COLO668 (cell line): ENCODE results near the gene TMEM218.
A peak's percentile ranks its signal among the peaks of the same experiment; 100 is the strongest.

Source experiments
- DNase-seq: peaks from one replicate; lab custom pipeline; 2025; ENCODE audit not compliant: unreplicated experiment; lab: John Stamatoyannopoulos, UW

The TMEM218 gene

GRCh38 chr11:125129316-125129993 is 18.0 kb upstream of the TMEM218 start:
- no peak for DNase-seq

GRCh38 chr11:125128450-125128849 is 17.0 kb upstream of the TMEM218 start:
- no peak for DNase-seq

- no peak for DNase-seq
These were observed 13.2 kb upstream of the TMEM218 start for GRCh38 chr11:125124618-125124992.

GRCh38 chr11:125123947-125124617 is 12.7 kb upstream of the TMEM218 start:
- DNase-seq: peak; percentile 31

- no peak for DNase-seq
These were observed 11.9 kb upstream of the TMEM218 start for GRCh38 chr11:125123194-125123946.

GRCh38 chr11:125117429-125117828 is 6.0 kb upstream of the TMEM218 start:
- DNase-seq: no peak

- no peak for DNase-seq
These were observed 3.1 kb upstream of the TMEM218 start for GRCh38 chr11:125114518-125114917.

GRCh38 chr11:125112208-125112604 is 780 bp upstream of the TMEM218 start:
- DNase-seq: no peak

GRCh38 chr11:125111001-125111342 is 454 bp downstream of the TMEM218 start:
- DNase-seq: peak; percentile 28

GRCh38 chr11:125110506-125110905 is 920 bp downstream of the TMEM218 start:
- no peak for DNase-seq

- DNase-seq: no peak
These were observed 3.0 kb downstream of the TMEM218 start for GRCh38 chr11:125108469-125108868.

GRCh38 chr11:125105926-125106325 is 5.5 kb downstream of the TMEM218 start:
- DNase-seq: no peak

- DNase-seq: no peak
These were observed 8.9 kb downstream of the TMEM218 start for GRCh38 chr11:125102510-125102909.

- no peak for DNase-seq
These were observed 9.4 kb downstream of the TMEM218 start for GRCh38 chr11:125102025-125102424.

- DNase-seq: no peak
These were observed 9.8 kb downstream of the TMEM218 start for GRCh38 chr11:125101596-125101995.

- DNase-seq: no peak
These were observed 11.3 kb downstream of the TMEM218 start for GRCh38 chr11:125100136-125100535.

- no peak for DNase-seq
These were observed 16.7 kb downstream of the TMEM218 start for GRCh38 chr11:125094731-125095130.

GRCh38 chr11:125093502-125093901 is 17.9 kb downstream of the TMEM218 start:
- DNase-seq: no peak

GRCh38 chr11:125092669-125093068 is 18.8 kb downstream of the TMEM218 start:
- DNase-seq: no peak

- no peak for DNase-seq
These were observed 19.4 kb downstream of the TMEM218 start for GRCh38 chr11:125091877-125092664.

GRCh38 chr11:125091247-125091876 is 20.1 kb downstream of the TMEM218 start:
- DNase-seq: peak; percentile 3
